SK-N-SH treated with all-trans-retinoic acid at 6 μM for 48 hours (cell line): ENCODE measurements around the gene SRRM5.
A peak's percentile ranks its signal among the peaks of the same experiment; 100 is the strongest.

Experiments used
- ATAC-seq: fragments of 200-7000 bp; cut with Tn5 transposase; 3 replicates; pipeline ENCODE4 v1.9.1; 2020; ENCODE audit warnings: mild to moderate bottlenecking, moderate library complexity
- ARNTL ChIP-seq: fragments of 450-650 bp; formaldehyde crosslinking; IDR thresholded peaks from 2 replicates; pipeline ENCODE4 v1.5.0; 2020; ENCODE audit warnings: low read depth, mild to moderate bottlenecking, moderate library complexity, borderline replicate concordance
- BACH2 ChIP-seq: fragments of 250-450 bp; sonication (Bioruptor Pico); IDR thresholded peaks from 2 replicates; pipeline ENCODE4 v1.9.0; 2021; ENCODE audit warnings: mild to moderate bottlenecking, borderline replicate concordance
- CSDC2 ChIP-seq: fragments of 250-450 bp; sonication (Bioruptor Pico); IDR thresholded peaks from 2 replicates; pipeline ENCODE4 v1.5.0; 2020; ENCODE audit warnings: mild to moderate bottlenecking, moderate library complexity
- GLIS3 ChIP-seq: fragments of 250-450 bp; sonication (Bioruptor Pico); IDR thresholded peaks from 2 replicates; pipeline ENCODE4 v1.5.0; 2020; ENCODE audit warnings: mild to moderate bottlenecking, moderate library complexity
- ISL1 ChIP-seq: fragments of 250-450 bp; sonication (Bioruptor Pico); IDR thresholded peaks from 2 replicates; pipeline ENCODE4 v2.1.2; 2022; ENCODE audit warnings: mild to moderate bottlenecking, moderate library complexity
- OSR1 ChIP-seq: fragments of 250-450 bp; sonication (Bioruptor Pico); IDR thresholded peaks from 2 replicates; pipeline ENCODE4 v1.8.0; 2022; ENCODE audit warnings: moderate library complexity, mild to moderate bottlenecking, inconsistent platforms
- PPARA ChIP-seq: fragments of 250-450 bp; sonication (Bioruptor Pico); IDR thresholded peaks from 2 replicates; pipeline ENCODE4 v1.5.0; 2020; ENCODE audit warnings: mild to moderate bottlenecking, borderline replicate concordance
- RARB ChIP-seq: fragments of 250-450 bp; sonication (Bioruptor Pico); IDR thresholded peaks from 2 replicates; pipeline ENCODE4 v1.8.0; 2021; ENCODE audit warnings: mild to moderate bottlenecking, moderate library complexity
- SNAI2 ChIP-seq: fragments of 250-450 bp; sonication (Bioruptor Pico); IDR thresholded peaks from 2 replicates; pipeline ENCODE4 v1.5.0; 2020; ENCODE audit warnings: mild to moderate bottlenecking, moderate library complexity
- TCF4 ChIP-seq: fragments of 250-450 bp; sonication (Bioruptor Pico); IDR thresholded peaks from 2 replicates; pipeline ENCODE4 v1.8.0; 2021; ENCODE audit warnings: mild to moderate bottlenecking, moderate library complexity, borderline replicate concordance
- TOX ChIP-seq: fragments of 250-450 bp; sonication (Bioruptor Pico); IDR thresholded peaks from 2 replicates; pipeline ENCODE4 v1.8.0; 2021; ENCODE audit warnings: mild to moderate bottlenecking, moderate library complexity, borderline replicate concordance
- ZFP3 ChIP-seq: fragments of 250-450 bp; sonication (Bioruptor Pico); IDR thresholded peaks from 2 replicates; pipeline ENCODE4 v1.5.0; 2020; ENCODE audit warnings: mild to moderate bottlenecking, moderate library complexity
- ZFP30 ChIP-seq: fragments of 450-650 bp; formaldehyde crosslinking; IDR thresholded peaks from 2 replicates; pipeline ENCODE4 v1.5.0; 2022; ENCODE audit warnings: mild to moderate bottlenecking, moderate library complexity
- ZNF565 ChIP-seq: fragments of 450-650 bp; formaldehyde crosslinking; conservative IDR thresholded peaks from 2 replicates; pipeline ENCODE4 v1.5.0; 2020; ENCODE audit warnings: low read depth, mild to moderate bottlenecking, moderate library complexity
- ZNF70 ChIP-seq: fragments of 450-650 bp; formaldehyde crosslinking; IDR thresholded peaks from 2 replicates; pipeline ENCODE4 v1.5.0; 2020; ENCODE audit warnings: mild to moderate bottlenecking, moderate library complexity
- ZNF8 ChIP-seq: fragments of 450-650 bp; formaldehyde crosslinking; IDR thresholded peaks from 2 replicates; pipeline ENCODE4 v1.5.0; 2020; ENCODE audit warnings: mild to moderate bottlenecking, moderate library complexity
- TF ChIP-seq, protein P1 (sequence below): fragments of 250-450 bp; sonication (Bioruptor Pico); IDR thresholded peaks from 2 replicates; pipeline ENCODE4 v1.5.1; 2020; ENCODE audit warnings: low read depth, mild to moderate bottlenecking, moderate library complexity
- TF ChIP-seq, protein P2 (sequence below): fragments of 250-450 bp; sonication (Bioruptor Pico); IDR thresholded peaks from 2 replicates; pipeline ENCODE4 v1.5.1; 2021; ENCODE audit warnings: mild to moderate bottlenecking, moderate library complexity
- TF ChIP-seq, protein P3 (sequence below): fragments of 250-450 bp; sonication (Bioruptor Pico); IDR thresholded peaks from 2 replicates; pipeline ENCODE4 v1.5.0; 2020; ENCODE audit warnings: mild to moderate bottlenecking, moderate library complexity
- TF ChIP-seq, protein P4 (sequence below): fragments of 250-450 bp; sonication (Bioruptor Pico); IDR thresholded peaks from 2 replicates; pipeline ENCODE4 v1.8.0; 2021; ENCODE audit warnings: low read depth, mild to moderate bottlenecking, moderate library complexity, borderline replicate concordance
- TF ChIP-seq, protein P5 (sequence below): fragments of 250-450 bp; sonication (Bioruptor Pico); IDR thresholded peaks from 2 replicates; pipeline ENCODE4 v1.8.0; 2020; ENCODE audit warnings: mild to moderate bottlenecking, moderate library complexity, borderline replicate concordance

The SRRM5 gene

DNA sequence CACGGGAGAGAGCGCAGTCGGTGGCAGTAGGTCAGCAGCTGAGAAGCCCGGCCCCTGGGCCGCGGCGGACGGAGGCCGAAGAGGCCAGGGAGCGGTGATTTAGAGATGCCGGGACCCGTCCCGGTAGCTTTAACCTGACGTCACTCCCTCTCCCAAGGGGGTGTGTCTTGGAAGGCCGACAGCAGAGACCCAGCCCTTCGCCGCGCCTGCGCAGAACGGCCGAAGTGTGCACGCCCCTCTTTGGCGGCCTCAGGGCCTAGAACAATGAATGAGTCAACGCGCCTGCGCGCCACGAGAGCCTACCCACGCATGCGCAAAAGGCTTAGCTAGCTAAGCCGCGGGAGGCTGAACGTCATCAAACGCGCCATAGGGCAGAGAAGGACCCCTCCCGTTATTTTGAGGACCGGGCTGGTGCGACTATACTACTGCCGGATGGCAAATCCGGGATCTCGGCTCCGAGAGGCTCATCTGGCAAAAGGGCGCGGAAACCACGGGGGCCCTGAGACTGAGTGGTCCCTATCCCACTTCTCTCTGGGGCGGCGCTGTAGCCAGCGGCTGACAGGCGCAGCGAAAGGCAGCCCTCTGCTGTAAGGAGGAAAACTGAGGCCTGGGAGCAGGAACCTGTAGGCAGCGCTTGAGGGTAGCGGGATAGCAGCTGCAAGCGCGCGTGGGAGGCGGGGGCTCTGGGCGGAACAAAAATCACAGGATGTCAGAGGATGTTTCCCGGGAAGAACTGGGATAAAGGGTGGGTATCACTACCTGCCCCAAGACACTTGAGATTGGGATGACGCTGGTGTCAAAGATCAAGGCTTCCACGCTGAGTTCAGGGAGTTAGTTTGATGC lies 15.7 kb upstream of the SRRM5 start, which contains the start of the genes IRGQ and ZNF576:
Gene IRGQ, minus strand, starts transcription at position 136 of the 843 bp plus-strand sequence. CDS start 796 bp downstream, outside the sequence.
Gene ZNF576, plus strand, starts transcription at position 597 of the 843 bp plus-strand sequence. CDS start 514 bp downstream, outside the sequence.
- peak; percentile 91 for ATAC-seq
- no peak for TF ChIP-seq OSR1 (CRISPR knock-in tag)
- TF ChIP-seq SNAI2 (CRISPR knock-in tag): no peak
- TF ChIP-seq, protein P1, sequence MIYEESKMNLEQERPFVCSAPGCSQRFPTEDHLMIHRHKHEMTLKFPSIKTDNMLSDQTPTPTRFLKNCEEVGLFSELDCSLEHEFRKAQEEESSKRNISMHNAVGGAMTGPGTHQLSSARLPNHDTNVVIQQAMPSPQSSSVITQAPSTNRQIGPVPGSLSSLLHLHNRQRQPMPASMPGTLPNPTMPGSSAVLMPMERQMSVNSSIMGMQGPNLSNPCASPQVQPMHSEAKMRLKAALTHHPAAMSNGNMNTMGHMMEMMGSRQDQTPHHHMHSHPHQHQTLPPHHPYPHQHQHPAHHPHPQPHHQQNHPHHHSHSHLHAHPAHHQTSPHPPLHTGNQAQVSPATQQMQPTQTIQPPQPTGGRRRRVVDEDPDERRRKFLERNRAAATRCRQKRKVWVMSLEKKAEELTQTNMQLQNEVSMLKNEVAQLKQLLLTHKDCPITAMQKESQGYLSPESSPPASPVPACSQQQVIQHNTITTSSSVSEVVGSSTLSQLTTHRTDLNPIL (CRISPR knock-in tag): no peak
- TF ChIP-seq GLIS3 (CRISPR knock-in tag): no peak
- TF ChIP-seq, protein P2, sequence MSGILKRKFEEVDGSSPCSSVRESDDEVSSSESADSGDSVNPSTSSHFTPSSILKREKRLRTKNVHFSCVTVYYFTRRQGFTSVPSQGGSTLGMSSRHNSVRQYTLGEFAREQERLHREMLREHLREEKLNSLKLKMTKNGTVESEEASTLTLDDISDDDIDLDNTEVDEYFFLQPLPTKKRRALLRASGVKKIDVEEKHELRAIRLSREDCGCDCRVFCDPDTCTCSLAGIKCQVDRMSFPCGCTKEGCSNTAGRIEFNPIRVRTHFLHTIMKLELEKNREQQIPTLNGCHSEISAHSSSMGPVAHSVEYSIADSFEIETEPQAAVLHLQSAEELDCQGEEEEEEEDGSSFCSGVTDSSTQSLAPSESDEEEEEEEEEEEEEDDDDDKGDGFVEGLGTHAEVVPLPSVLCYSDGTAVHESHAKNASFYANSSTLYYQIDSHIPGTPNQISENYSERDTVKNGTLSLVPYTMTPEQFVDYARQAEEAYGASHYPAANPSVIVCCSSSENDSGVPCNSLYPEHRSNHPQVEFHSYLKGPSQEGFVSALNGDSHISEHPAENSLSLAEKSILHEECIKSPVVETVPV (CRISPR knock-in tag): no peak
- TF ChIP-seq, protein P3, sequence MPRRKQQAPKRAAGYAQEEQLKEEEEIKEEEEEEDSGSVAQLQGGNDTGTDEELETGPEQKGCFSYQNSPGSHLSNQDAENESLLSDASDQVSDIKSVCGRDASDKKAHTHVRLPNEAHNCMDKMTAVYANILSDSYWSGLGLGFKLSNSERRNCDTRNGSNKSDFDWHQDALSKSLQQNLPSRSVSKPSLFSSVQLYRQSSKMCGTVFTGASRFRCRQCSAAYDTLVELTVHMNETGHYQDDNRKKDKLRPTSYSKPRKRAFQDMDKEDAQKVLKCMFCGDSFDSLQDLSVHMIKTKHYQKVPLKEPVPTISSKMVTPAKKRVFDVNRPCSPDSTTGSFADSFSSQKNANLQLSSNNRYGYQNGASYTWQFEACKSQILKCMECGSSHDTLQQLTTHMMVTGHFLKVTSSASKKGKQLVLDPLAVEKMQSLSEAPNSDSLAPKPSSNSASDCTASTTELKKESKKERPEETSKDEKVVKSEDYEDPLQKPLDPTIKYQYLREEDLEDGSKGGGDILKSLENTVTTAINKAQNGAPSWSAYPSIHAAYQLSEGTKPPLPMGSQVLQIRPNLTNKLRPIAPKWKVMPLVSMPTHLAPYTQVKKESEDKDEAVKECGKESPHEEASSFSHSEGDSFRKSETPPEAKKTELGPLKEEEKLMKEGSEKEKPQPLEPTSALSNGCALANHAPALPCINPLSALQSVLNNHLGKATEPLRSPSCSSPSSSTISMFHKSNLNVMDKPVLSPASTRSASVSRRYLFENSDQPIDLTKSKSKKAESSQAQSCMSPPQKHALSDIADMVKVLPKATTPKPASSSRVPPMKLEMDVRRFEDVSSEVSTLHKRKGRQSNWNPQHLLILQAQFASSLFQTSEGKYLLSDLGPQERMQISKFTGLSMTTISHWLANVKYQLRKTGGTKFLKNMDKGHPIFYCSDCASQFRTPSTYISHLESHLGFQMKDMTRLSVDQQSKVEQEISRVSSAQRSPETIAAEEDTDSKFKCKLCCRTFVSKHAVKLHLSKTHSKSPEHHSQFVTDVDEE (CRISPR knock-in tag): no peak
- TF ChIP-seq PPARA (CRISPR knock-in tag): no peak
- no peak for TF ChIP-seq ISL1 (CRISPR knock-in tag)
- TF ChIP-seq TOX: no peak
- no peak for TF ChIP-seq ZNF8
- no peak for TF ChIP-seq ARNTL (CRISPR knock-in tag)
- no peak for TF ChIP-seq BACH2 (CRISPR knock-in tag)
- TF ChIP-seq CSDC2: no peak
- TF ChIP-seq TCF4: no peak
- no peak for TF ChIP-seq RARB (CRISPR knock-in tag)
- TF ChIP-seq, protein P4, sequence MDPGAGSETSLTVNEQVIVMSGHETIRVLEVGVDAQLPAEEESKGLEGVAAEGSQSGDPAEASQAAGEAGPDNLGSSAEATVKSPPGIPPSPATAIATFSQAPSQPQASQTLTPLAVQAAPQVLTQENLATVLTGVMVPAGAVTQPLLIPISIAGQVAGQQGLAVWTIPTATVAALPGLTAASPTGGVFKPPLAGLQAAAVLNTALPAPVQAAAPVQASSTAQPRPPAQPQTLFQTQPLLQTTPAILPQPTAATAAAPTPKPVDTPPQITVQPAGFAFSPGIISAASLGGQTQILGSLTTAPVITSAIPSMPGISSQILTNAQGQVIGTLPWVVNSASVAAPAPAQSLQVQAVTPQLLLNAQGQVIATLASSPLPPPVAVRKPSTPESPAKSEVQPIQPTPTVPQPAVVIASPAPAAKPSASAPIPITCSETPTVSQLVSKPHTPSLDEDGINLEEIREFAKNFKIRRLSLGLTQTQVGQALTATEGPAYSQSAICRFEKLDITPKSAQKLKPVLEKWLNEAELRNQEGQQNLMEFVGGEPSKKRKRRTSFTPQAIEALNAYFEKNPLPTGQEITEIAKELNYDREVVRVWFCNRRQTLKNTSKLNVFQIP (CRISPR knock-in tag): no peak
- no peak for TF ChIP-seq ZFP30 (CRISPR knock-in tag)
- TF ChIP-seq ZNF565: no peak
- no peak; the same call in 1 of the 2 replicates for TF ChIP-seq ZFP3 (CRISPR knock-in tag)
- TF ChIP-seq ZNF70: no peak

DNA sequence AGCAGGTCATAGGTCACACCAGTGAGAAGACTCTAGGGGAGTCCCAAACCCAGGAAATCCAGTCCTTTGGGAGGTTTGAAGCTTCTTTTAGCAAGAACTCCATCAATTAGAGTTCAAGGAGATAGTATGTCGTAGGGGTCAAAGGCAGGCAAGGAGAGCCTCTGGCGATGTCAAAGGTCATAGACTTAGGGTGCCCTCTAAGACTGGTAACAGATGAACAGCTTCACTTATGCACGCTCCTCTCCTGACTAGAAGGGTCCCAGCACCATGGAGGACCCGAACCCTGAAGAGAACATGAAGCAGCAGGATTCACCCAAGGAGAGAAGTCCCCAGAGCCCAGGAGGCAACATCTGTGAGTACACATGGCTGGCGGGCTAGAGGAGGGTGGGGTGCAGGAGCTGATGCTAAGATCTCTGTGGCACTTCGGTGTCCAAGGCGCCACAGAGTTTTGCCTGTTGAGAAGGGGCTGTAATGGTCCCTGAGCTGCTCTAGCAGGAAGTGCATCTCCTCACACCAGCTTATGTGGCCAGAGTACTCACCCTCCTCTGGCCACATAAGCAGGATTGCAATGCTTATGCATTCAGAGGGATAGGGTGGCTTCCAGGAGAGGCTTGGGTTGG lies 14.9 kb upstream of the SRRM5 start:
- TF ChIP-seq ZFP30 (CRISPR knock-in tag): no peak
- TF ChIP-seq, protein P3 (CRISPR knock-in tag): no peak
- no peak for TF ChIP-seq SNAI2 (CRISPR knock-in tag)
- TF ChIP-seq ARNTL (CRISPR knock-in tag): no peak
- TF ChIP-seq GLIS3 (CRISPR knock-in tag): no peak
- TF ChIP-seq, protein P5, sequence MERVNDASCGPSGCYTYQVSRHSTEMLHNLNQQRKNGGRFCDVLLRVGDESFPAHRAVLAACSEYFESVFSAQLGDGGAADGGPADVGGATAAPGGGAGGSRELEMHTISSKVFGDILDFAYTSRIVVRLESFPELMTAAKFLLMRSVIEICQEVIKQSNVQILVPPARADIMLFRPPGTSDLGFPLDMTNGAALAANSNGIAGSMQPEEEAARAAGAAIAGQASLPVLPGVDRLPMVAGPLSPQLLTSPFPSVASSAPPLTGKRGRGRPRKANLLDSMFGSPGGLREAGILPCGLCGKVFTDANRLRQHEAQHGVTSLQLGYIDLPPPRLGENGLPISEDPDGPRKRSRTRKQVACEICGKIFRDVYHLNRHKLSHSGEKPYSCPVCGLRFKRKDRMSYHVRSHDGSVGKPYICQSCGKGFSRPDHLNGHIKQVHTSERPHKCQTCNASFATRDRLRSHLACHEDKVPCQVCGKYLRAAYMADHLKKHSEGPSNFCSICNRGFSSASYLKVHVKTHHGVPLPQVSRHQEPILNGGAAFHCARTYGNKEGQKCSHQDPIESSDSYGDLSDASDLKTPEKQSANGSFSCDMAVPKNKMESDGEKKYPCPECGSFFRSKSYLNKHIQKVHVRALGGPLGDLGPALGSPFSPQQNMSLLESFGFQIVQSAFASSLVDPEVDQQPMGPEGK (CRISPR knock-in tag): no peak
- no peak for TF ChIP-seq TOX
- no peak for TF ChIP-seq OSR1 (CRISPR knock-in tag)
- no peak for TF ChIP-seq ZNF565
- no peak for TF ChIP-seq ISL1 (CRISPR knock-in tag)
- TF ChIP-seq TCF4: no peak
- TF ChIP-seq RARB (CRISPR knock-in tag): no peak
- TF ChIP-seq, protein P1 (CRISPR knock-in tag): no peak
- TF ChIP-seq CSDC2: no peak
- no peak for ATAC-seq
